GM19043 (cell line): Measurements from ENCODE around the gene PSMD14.

Experiments
- ATAC-seq: cut with Tn5 transposase; IDR thresholded peaks from one replicate; pipeline ENCODE4 v1.9.1; 2021; ENCODE audit warnings: low read depth; ENCODE audit not compliant: unreplicated experiment

PSMD14 gene

GRCh38 chr2:161434118-161434517, 125.9 kb downstream of the PSMD14 start:
- no peak for ATAC-seq

- ATAC-seq = no peak
Observed at GRCh38 chr2:161436411-161436810, 128.2 kb downstream of the PSMD14 start.

GRCh38 chr2:161438598-161438997, 130.4 kb downstream of the PSMD14 start:
- no peak for ATAC-seq

GRCh38 chr2:161445097-161445496, 136.9 kb downstream of the PSMD14 start:
- ATAC-seq = no peak

GRCh38 chr2:161448431-161448830, 140.2 kb downstream of the PSMD14 start:
- ATAC-seq = no peak
